Brain microvascular endothelial cell (primary cell): ENCODE results near the gene PHACTR1.

Source experiments
- DNase-seq: peaks from one replicate; pipeline ENCODE4 v3.0.0-alpha.2; 2020
- H3K27ac ChIP-seq: fragments of 250-450 bp; sonication (Bioruptor Pico); 2 replicates; pipeline ENCODE4 v1.5.1; 2020; ENCODE audit warnings: mild to moderate bottlenecking, moderate library complexity
- H3K27me3 ChIP-seq: fragments of 250-450 bp; sonication (Bioruptor Pico); replicated peaks from 2 replicates; pipeline ENCODE4 v1.5.1; 2020; ENCODE audit warnings: mild to moderate bottlenecking
- H3K36me3 ChIP-seq: fragments of 250-450 bp; sonication (Bioruptor Pico); replicated peaks from 2 replicates; pipeline ENCODE4 v1.5.1; 2020; ENCODE audit warnings: mild to moderate bottlenecking
- H3K4me3 ChIP-seq: 2 replicates; pipeline ENCODE4 v1.5.1; 2011; ENCODE audit warnings: low read depth, mild to moderate bottlenecking, control low read depth, low read length, moderate library complexity
- CTCF ChIP-seq: IDR thresholded peaks from 2 replicates; pipeline ENCODE4 v1.5.1; 2011; ENCODE audit warnings: low read depth, mild to moderate bottlenecking, moderate library complexity, low read length, control low read depth, inconsistent platforms; ENCODE audit errors: missing control alignments
- in situ Hi-C: cut with HindIII; loops from 2 replicates; pipeline ENCODE4 v1.10.0; 2017; ENCODE audit warnings: low sequenced_read_pairs, low pct_ligation_motif_present

PHACTR1 gene

GRCh38 chr6:13035606-13036005 is 319.0 kb downstream of the PHACTR1 start:
- in situ Hi-C loops = no loop called here
- Histone ChIP-seq H3K36me3 (no peaks in the 10 kb centered on the region), H3K4me3 (no peak overlapping the region), H3K27me3 (no peaks in the 10 kb centered on the region), H3K27ac (no peak overlapping the region)
- TF ChIP-seq CTCF = no peak
- DNase-seq = no peak

GRCh38 chr6:13038315-13038714 is 321.7 kb downstream of the PHACTR1 start:
- H3K27ac ChIP-seq = no peak overlapping the region
- no peaks in the 10 kb centered on the region for H3K36me3 ChIP-seq
- H3K27me3 ChIP-seq = no peaks in the 10 kb centered on the region
- no peak overlapping the region for H3K4me3 ChIP-seq
- in situ Hi-C loops = no loop called here
- DNase-seq = no peak
- no peak for TF ChIP-seq CTCF

- in situ Hi-C loops = no loop called here
- TF ChIP-seq CTCF = no peak
- no peak overlapping the region for H3K4me3 ChIP-seq
- DNase-seq = no peak
- no peaks in the 10 kb centered on the region for H3K36me3 ChIP-seq
- H3K27ac ChIP-seq = no peak overlapping the region
- no peaks in the 10 kb centered on the region for H3K27me3 ChIP-seq
Observed at GRCh38 chr6:13038741-13039190, 322.2 kb downstream of the PHACTR1 start.

- no peak for DNase-seq
- TF ChIP-seq CTCF = no peak
- Histone ChIP-seq H3K4me3 (no peak overlapping the region), H3K27ac (no peak overlapping the region), H3K27me3 (no peaks in the 10 kb centered on the region), H3K36me3 (no peaks in the 10 kb centered on the region)
- in situ Hi-C loops = no loop called here
Observed at GRCh38 chr6:13044390-13044789, 327.8 kb downstream of the PHACTR1 start.

- no peak for DNase-seq
- Histone ChIP-seq H3K36me3 (no peaks in the 10 kb centered on the region), H3K4me3 (no peak overlapping the region), H3K27me3 (no peaks in the 10 kb centered on the region), H3K27ac (no peak overlapping the region)
- TF ChIP-seq CTCF = no peak
- in situ Hi-C loops = no loop called here
Observed at GRCh38 chr6:13044896-13045295, 328.3 kb downstream of the PHACTR1 start.

GRCh38 chr6:13045676-13046075 is 329.1 kb downstream of the PHACTR1 start:
- H3K27me3 ChIP-seq = no peaks in the 10 kb centered on the region
- no peak for TF ChIP-seq CTCF

More at GRCh38 chr6:13045676-13046075, 329.1 kb downstream of the PHACTR1 start:
- no peak for DNase-seq
- Histone ChIP-seq H3K4me3 (no peak overlapping the region), H3K36me3 (no peaks in the 10 kb centered on the region), H3K27ac (no peak overlapping the region)
- in situ Hi-C loops = no loop called here
